Right ventricle myocardium inferior (tissue), 1 donor: ENCODE measurements around the gene CSF1. TPM values are rescaled to one million over a fixed set of nuclear protein-coding genes. Genes with fewer than 3 reads are reported as not detected.
"Not testable (repeated sequence)": the region's sequence is repeated elsewhere in the genome, so short reads cannot be mapped to it uniquely, and the experiment has no call there.

ENCODE experiments used
- ATAC-seq: fragments of 200-7000 bp; cut with Tn5 transposase; one replicate; pipeline ENCODE4 v1.9.1; 2020; ENCODE audit warnings: mild to moderate bottlenecking, moderate library complexity
- DNase-seq: peaks from one replicate; pipeline ENCODE4 v3.0.0; 2021; ENCODE audit errors: missing footprints
- intact Hi-C: fragments of 100-400 bp; cut with DNase I; formaldehyde crosslinking; loops from one replicate; pipeline ENCODE4 v1.11.0; 2022
- total RNA-seq: library from RNA; stranded (reverse); fragmentation: NEBNext Ultra II Directional; extraction: Animal tissue kit (Norgen Biotek cat#: 25700); gene quantifications from one replicate; pipeline ENCODE4 v1.2.1, GENCODE V29; 2021
- donor health status: DM: no; HTN: yes; CAD: no; lungs with severe emphysema.

Gene CSF1
- total RNA-seq, 1 donor from 2014 or later = 19.0 TPM

- no peak for ATAC-seq
- intact Hi-C loops = loop anchor here (2.0 to 5.0 kb wide), 5 partner anchors 14 to 120 kb away; partner anchors contain the start of gene AHCYL1
These were observed 1.7 kb downstream of the CSF1 start for GRCh38 chr1:109912214-109912861.

GRCh38 chr1:109912873-109913272 lies 2.2 kb downstream of the CSF1 start:
- ATAC-seq = no peak
- DNase-seq = no peak

More at GRCh38 chr1:109912214-109912861, 1.7 kb downstream of the CSF1 start:
- no peak for DNase-seq

GRCh38 chr1:109913360-109913879 lies 2.8 kb downstream of the CSF1 start:
- intact Hi-C loops = loop anchor here (2.0 to 5.0 kb wide), 5 partner anchors 13 to 121 kb away; partner anchors contain the start of gene AHCYL1
- DNase-seq = no peak

More at GRCh38 chr1:109912873-109913272, 2.2 kb downstream of the CSF1 start:
- intact Hi-C loops = loop anchor here (2.0 to 5.0 kb wide), 5 partner anchors 14 to 121 kb away; partner anchors contain the start of gene AHCYL1

GRCh38 chr1:109914587-109915240 lies 4.1 kb downstream of the CSF1 start:
- peak; percentile 15 for ATAC-seq
- no peak for DNase-seq
- intact Hi-C loops = loop anchor here (5.0 kb wide), 4 partner anchors 37 to 122 kb away; partner anchors contain the start of gene AHCYL1

More at GRCh38 chr1:109913360-109913879, 2.8 kb downstream of the CSF1 start:
- no peak for ATAC-seq

GRCh38 chr1:109917051-109917767 lies 6.6 kb downstream of the CSF1 start:
- ATAC-seq = no peak
- DNase-seq = no peak
- intact Hi-C loops = no loop called here

- no peak for DNase-seq
- intact Hi-C loops = no loop called here
- no peak for ATAC-seq
These were observed 7.3 kb downstream of the CSF1 start for GRCh38 chr1:109917768-109918606.

GRCh38 chr1:109918671-109919070 lies 8.0 kb downstream of the CSF1 start:
- intact Hi-C loops = no loop called here
- DNase-seq (no peak), ATAC-seq (no peak)

GRCh38 chr1:109919303-109919702 lies 8.7 kb downstream of the CSF1 start:
- ATAC-seq (no peak), DNase-seq (no peak)
- intact Hi-C loops = no loop called here

GRCh38 chr1:109920391-109920790 lies 9.7 kb downstream of the CSF1 start:
- intact Hi-C loops, DNase-seq: not testable (repeated sequence)

GRCh38 chr1:109922326-109922725 lies 11.7 kb downstream of the CSF1 start:
- ATAC-seq (no peak), DNase-seq (no peak)
- intact Hi-C loops = no loop called here

More at GRCh38 chr1:109920391-109920790, 9.7 kb downstream of the CSF1 start:
- not testable (repeated sequence) for ATAC-seq

GRCh38 chr1:109923131-109923945 lies 12.7 kb downstream of the CSF1 start:
- intact Hi-C loops = no loop called here
- ATAC-seq (no peak), DNase-seq (no peak)

- intact Hi-C loops = no loop called here
- ATAC-seq (no peak), DNase-seq (no peak)
These were observed 13.3 kb downstream of the CSF1 start for GRCh38 chr1:109923946-109924275.

- ATAC-seq (no peak), DNase-seq (no peak)
- intact Hi-C loops = no loop called here
These were observed 13.7 kb downstream of the CSF1 start for GRCh38 chr1:109924316-109924715.

GRCh38 chr1:109925159-109925990 lies 14.7 kb downstream of the CSF1 start:
- DNase-seq (no peak), ATAC-seq (no peak)
- intact Hi-C loops = no loop called here

- intact Hi-C loops = loop anchor here (2.0 kb wide), 1 partner anchor 14 kb away; no protein-coding TSS in a partner anchor
- DNase-seq (no peak), ATAC-seq (no peak)
These were observed 16.1 kb downstream of the CSF1 start for GRCh38 chr1:109926662-109927300.

GRCh38 chr1:109927356-109927755 lies 16.7 kb downstream of the CSF1 start:
- intact Hi-C loops = loop anchor here (2.0 kb wide), 1 partner anchor 15 kb away; no protein-coding TSS in a partner anchor
- no peak for ATAC-seq
- DNase-seq = no peak
